HG03097 (cell line): ENCODE results near the gene TMEM107.
"Not testable (repeated sequence)": the region's sequence is repeated elsewhere in the genome, so short reads cannot be mapped to it uniquely, and the experiment has no call there.

Source experiments
- ATAC-seq: cut with Tn5 transposase; IDR thresholded peaks from one replicate; pipeline ENCODE4 v1.9.1; 2021; ENCODE audit not compliant: unreplicated experiment, low FRiP score

TMEM107 gene

GRCh38 chr17:8176197-8176940 is at the start of gene TMEM107:
TSS of gene TMEM107 (minus strand) at chr17:8176380. CDS start at chr17:8176286, 94 bp downstream.
- ATAC-seq = peak; percentile 37

- no peak for ATAC-seq
These were observed 49.0 kb upstream of the TMEM107 start for GRCh38 chr17:8224891-8225812.

GRCh38 chr17:8223356-8224126 is 47.4 kb upstream of the TMEM107 start:
- ATAC-seq = peak; percentile 0

GRCh38 chr17:8222630-8223355 is 46.6 kb upstream of the TMEM107 start:
- peak; percentile 33 for ATAC-seq

GRCh38 chr17:8222380-8222629 is 46.1 kb upstream of the TMEM107 start:
- peak; percentile 17 for ATAC-seq

- peak; percentile 46 for ATAC-seq
These were observed 45.6 kb upstream of the TMEM107 start for GRCh38 chr17:8221663-8222379.

GRCh38 chr17:8220783-8221662 is 44.8 kb upstream of the TMEM107 start:
- no peak for ATAC-seq

GRCh38 chr17:8214000-8214399 is 37.8 kb upstream of the TMEM107 start:
- not testable (repeated sequence) for ATAC-seq

GRCh38 chr17:8212312-8213180 is 36.4 kb upstream of the TMEM107 start:
- no peak for ATAC-seq

GRCh38 chr17:8210761-8211458 is 34.7 kb upstream of the TMEM107 start:
- ATAC-seq = no peak

- peak; percentile 69 for ATAC-seq
These were observed 34.0 kb upstream of the TMEM107 start, which contains the start of gene AURKB for GRCh38 chr17:8209907-8210760. TSS of gene AURKB (minus strand) at chr17:8210575. CDS start at chr17:8210224, 351 bp downstream.

- ATAC-seq = no peak
These were observed 30.4 kb upstream of the TMEM107 start for GRCh38 chr17:8206536-8206935.

GRCh38 chr17:8204761-8205555 is 28.8 kb upstream of the TMEM107 start:
- no peak for ATAC-seq

GRCh38 chr17:8192070-8192815 is 16.1 kb upstream of the TMEM107 start:
- ATAC-seq = peak; percentile 20

- ATAC-seq = no peak
These were observed 14.3 kb upstream of the TMEM107 start for GRCh38 chr17:8190506-8190905.
